BJ (cell line): ENCODE measurements around the gene IRAK3. TPM values are rescaled to one million over a fixed set of nuclear protein-coding genes. Genes with fewer than 3 reads are reported as not detected.
"Not testable (repeated sequence)": the region's sequence is repeated elsewhere in the genome, so short reads cannot be mapped to it uniquely, and the experiment has no call there.

Experiments used
- CTCF ChIA-PET: fragments of 350-600 bp; formaldehyde crosslinking; extraction: SDS; loops from one replicate; lab custom pipeline; 2021; ENCODE audit warnings: antibody characterized with exemption, inconsistent platforms; lab: Yijun Ruan, JAX
- POLR2A ChIA-PET: fragments of 300-600 bp; sonication (Branson Sonifier 250); formaldehyde crosslinking; extraction: SDS; loops from one replicate; lab custom pipeline; 2021; ENCODE audit warnings: antibody characterized with exemption; lab: Charles Lee
- DNase-seq: peaks from one replicate; pipeline ENCODE4 v3.0.0-alpha.2; 2011; ENCODE audit warnings: low read depth
- H3K27me3 ChIP-seq: 2 replicates; pipeline ENCODE4 v1.6.0; 2011; ENCODE audit warnings: low read length; ENCODE audit not compliant: control insufficient read depth, insufficient read depth
- H3K36me3 ChIP-seq: 2 replicates; pipeline ENCODE4 v1.5.1; 2011; ENCODE audit warnings: low read length; ENCODE audit not compliant: control insufficient read depth, insufficient read depth
- H3K4me3 ChIP-seq: 2 replicates; pipeline ENCODE4 v1.5.1; 2011; ENCODE audit warnings: low read depth, mild to moderate bottlenecking, control low read depth, low read length
- CTCF ChIP-seq: IDR thresholded peaks from 2 replicates; pipeline ENCODE4 v1.5.1; 2011; ENCODE audit warnings: low read depth, mild to moderate bottlenecking, control low read depth, inconsistent platforms, low read length, moderate library complexity; ENCODE audit not compliant: insufficient read depth
- polyA plus RNA-seq: library from polyadenylated mRNA; depleted of rRNA; stranded (reverse); fragments of >200 nt; gene quantifications from 2 replicates; pipeline ENCODE4 v1.2.3, GENCODE V29; 2011

The IRAK3 gene
- polyA plus RNA-seq, 1 experiment = 3.1 TPM

- POLR2A ChIA-PET = no interaction called here
- Histone ChIP-seq H3K4me3 (no peak overlapping the region), H3K36me3 (no peaks in the 10 kb centered on the region; the same call in 1 of the 2 replicates), H3K27me3 (no peaks in the 10 kb centered on the region)
- DNase-seq = no peak
- CTCF ChIA-PET = no interaction called here
- no peak for TF ChIP-seq CTCF
These were observed 21.8 kb downstream of the IRAK3 start for GRCh38 chr12:66210840-66211239.

GRCh38 chr12:66211573-66211972 is 22.6 kb downstream of the IRAK3 start:
- H3K4me3 ChIP-seq, POLR2A ChIA-PET, CTCF ChIA-PET, H3K36me3 ChIP-seq, DNase-seq, H3K27me3 ChIP-seq: not testable (repeated sequence)

- H3K27me3 ChIP-seq, H3K4me3 ChIP-seq, DNase-seq, POLR2A ChIA-PET, H3K36me3 ChIP-seq: not testable (repeated sequence)
- CTCF ChIA-PET = interaction anchor here (1.2 kb wide), 1 partner anchor 13 kb away, joined by 3 read pairs; no protein-coding TSS in a partner anchor
These were observed 24.0 kb downstream of the IRAK3 start for GRCh38 chr12:66213011-66213410.

- no peak for TF ChIP-seq CTCF
- H3K4me3 ChIP-seq = no peak overlapping the region
- CTCF ChIA-PET = interaction anchor here (0.6 to 0.9 kb wide), 2 partner anchors 12 to 17 kb away, joined by 3 to 4 read pairs; no protein-coding TSS in a partner anchor
- DNase-seq = no peak
- no peaks in the 10 kb centered on the region for H3K27me3 ChIP-seq
- POLR2A ChIA-PET = no interaction called here
- no peaks in the 10 kb centered on the region for H3K36me3 ChIP-seq
These were observed 28.4 kb downstream of the IRAK3 start for GRCh38 chr12:66217342-66217917.

- H3K36me3 ChIP-seq = no peaks in the 10 kb centered on the region; the same call in 1 of the 2 replicates
- POLR2A ChIA-PET = no interaction called here
- H3K27me3 ChIP-seq = no peaks in the 10 kb centered on the region
- no peak for TF ChIP-seq CTCF
- H3K4me3 ChIP-seq = no peak overlapping the region
- no peak for DNase-seq
- CTCF ChIA-PET = interaction anchor here (1.2 kb wide), 1 partner anchor 11 kb away, joined by 4 read pairs; no protein-coding TSS in a partner anchor
These were observed 39.4 kb downstream of the IRAK3 start for GRCh38 chr12:66228462-66228861.

- Histone ChIP-seq H3K27me3 (no peaks in the 10 kb centered on the region), H3K4me3 (no peak overlapping the region), H3K36me3 (no peaks in the 10 kb centered on the region; the same call in 1 of the 2 replicates)
- CTCF ChIA-PET = interaction anchor here (0.6 kb wide), 1 partner anchor 30 kb away, joined by 3 read pairs; no protein-coding TSS in a partner anchor
- no peak for DNase-seq
- POLR2A ChIA-PET = interaction anchor here (0.6 kb wide), 1 partner anchor 87 kb away, joined by 3 read pairs; no protein-coding TSS in a partner anchor
- no peak for TF ChIP-seq CTCF
These were observed 43.2 kb downstream of the IRAK3 start for GRCh38 chr12:66232263-66232662.

GRCh38 chr12:66234037-66234693 is 45.2 kb downstream of the IRAK3 start:
- CTCF ChIA-PET = interaction anchor here (1.1 to 1.5 kb wide), 2 partner anchors 17 to 20 kb away, joined by 3 read pairs; no protein-coding TSS in a partner anchor
- not testable (repeated sequence) for DNase-seq

GRCh38 chr12:66234773-66235625 is 46.0 kb downstream of the IRAK3 start:
- H3K36me3 ChIP-seq, H3K27me3 ChIP-seq, DNase-seq: not testable (repeated sequence)
- ChIA-PET POLR2A (interaction anchor here (0.7 kb wide), 1 partner anchor 358 kb away, joined by 5 read pairs; no protein-coding TSS in a partner anchor), CTCF (interaction anchor here (1.0 to 1.5 kb wide), 7 partner anchors 9 to 155 kb away, joined by 3 to 4 read pairs (median 3); no protein-coding TSS in a partner anchor)
- peak overlapping the region; percentile 41 for H3K4me3 ChIP-seq

More at GRCh38 chr12:66234037-66234693, 45.2 kb downstream of the IRAK3 start:
- H3K36me3 ChIP-seq, H3K4me3 ChIP-seq, H3K27me3 ChIP-seq: not testable (repeated sequence)
- POLR2A ChIA-PET = interaction anchor here (0.7 kb wide), 1 partner anchor 357 kb away, joined by 5 read pairs; no protein-coding TSS in a partner anchor
